H1 (cell line): ENCODE results near the gene IQCK. TPM values are rescaled to one million over a fixed set of nuclear protein-coding genes. Genes with fewer than 3 reads are reported as not detected.

Experiments used
- CHD1 ChIP-seq: IDR thresholded peaks from 2 replicates; pipeline ENCODE4 v1.6.1; 2012; ENCODE audit warnings: low read depth, low read length, improper control_type of control experiment
- RAD21 ChIP-seq, 2 experiments: IDR thresholded peaks in 1 of 2; conservative IDR thresholded peaks in 1 of 2; 2 replicates each; pipeline ENCODE4 v1.6.1; 2011; ENCODE audit warnings: low read depth in 2 of 2, low read length in 2 of 2, improper control_type of control experiment in 1 of 2, inconsistent platforms in 1 of 2, mild to moderate bottlenecking in 1 of 2, moderate library complexity in 1 of 2
- RFX5 ChIP-seq: IDR thresholded peaks from 2 replicates; pipeline ENCODE4 v1.6.1; 2011; ENCODE audit warnings: low read depth, low read length, improper control_type of control experiment, borderline replicate concordance
- RXRA ChIP-seq: IDR thresholded peaks from 2 replicates; pipeline ENCODE4 v1.6.1; 2011; ENCODE audit warnings: low read depth, mild to moderate bottlenecking, low read length, moderate library complexity; ENCODE audit not compliant: insufficient read depth
- polyA plus RNA-seq, 7 experiments: library from polyadenylated mRNA; depleted of rRNA in 3 of 7; stranded (reverse) in 5 of 7; unstranded in 2 of 7; fragments of >200 nt in 5 of 7; fragments of 200-250 nt in 2 of 7; gene quantifications; 1 replicate in 5 of 7; 2 replicates in 1 of 7; 4 replicates in 1 of 7; pipeline versions ENCODE4 v1.2.1 to v1.2.3, GENCODE V29; 2011 to 2013; ENCODE audit warnings: missing spikeins in 2 of 7, mixed read lengths in 2 of 7
- total RNA-seq: library from RNA; stranded (reverse); fragmentation: NEBNext Ultra II Directional; extraction: Animal tissue kit (Norgen Biotek cat#: 25700); gene quantifications from 2 replicates; pipeline ENCODE4 v1.2.1, GENCODE V29; 2021
- TF ChIP-seq, protein P1 (sequence below): IDR thresholded peaks from 2 replicates; pipeline ENCODE4 v1.6.1; 2012; ENCODE audit warnings: inconsistent platforms

IQCK gene
- total and polyA plus RNA-seq, 2 of the 8 experiments (the other 6 are each of a cell fraction or from before 2014, with no cell fraction given), result 6.2 to 9.3 TPM

DNA sequence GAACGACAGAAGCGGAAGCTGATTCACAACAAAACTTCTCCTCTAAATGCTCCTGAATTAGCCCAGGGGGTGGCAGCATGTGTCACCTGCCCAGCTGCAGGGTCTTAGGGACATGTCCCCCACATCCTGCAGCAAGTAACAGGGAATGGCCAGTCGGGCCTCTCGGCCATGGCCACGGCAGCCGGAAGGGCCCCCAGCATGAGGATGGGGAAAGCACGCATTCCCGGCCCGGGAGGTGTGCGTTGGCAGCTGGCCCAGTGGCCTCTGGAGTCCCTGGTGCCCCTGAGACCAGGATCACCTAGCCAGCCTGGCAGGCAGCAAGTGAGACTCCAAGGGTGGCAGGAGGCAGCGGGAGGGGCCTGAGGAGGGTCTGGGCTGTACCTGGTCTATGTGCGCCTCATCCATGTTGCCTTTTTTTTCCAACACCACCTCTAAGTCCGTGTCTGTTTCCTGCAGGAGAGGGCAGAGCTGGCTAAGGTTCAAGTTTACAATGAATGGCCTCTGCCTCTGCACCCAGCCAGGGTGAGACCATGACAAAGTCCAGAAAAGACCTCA is 7.0 kb upstream of the IQCK start (continued):
- TF ChIP-seq RXRA, result no peak
- TF ChIP-seq RFX5, result no peak
- no peak; a peak in 1 of 4 replicates for TF ChIP-seq RAD21 (IDR thresholded peaks at IDR 0.05 in 1 of 2, conservative IDR thresholded peaks at IDR 0.05 in 1 of 2; ENCODE audit: low read depth in 2 of 2, low read length in 2 of 2)
- no peak for TF ChIP-seq CHD1
- TF ChIP-seq, protein P1, sequence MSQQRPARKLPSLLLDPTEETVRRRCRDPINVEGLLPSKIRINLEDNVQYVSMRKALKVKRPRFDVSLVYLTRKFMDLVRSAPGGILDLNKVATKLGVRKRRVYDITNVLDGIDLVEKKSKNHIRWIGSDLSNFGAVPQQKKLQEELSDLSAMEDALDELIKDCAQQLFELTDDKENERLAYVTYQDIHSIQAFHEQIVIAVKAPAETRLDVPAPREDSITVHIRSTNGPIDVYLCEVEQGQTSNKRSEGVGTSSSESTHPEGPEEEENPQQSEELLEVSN, result no peak
